IgD-negative memory B cell (primary cell): ENCODE results near the gene MAPKAP1. TPM values are rescaled to one million over a fixed set of nuclear protein-coding genes. Genes with fewer than 3 reads are reported as not detected.

Experiments used
- H3K27ac Mint-ChIP-seq, 3 donors: one replicate each; pipeline ENCODE4 v1.8.0; 2020 to 2022; ENCODE audit warnings: mild to moderate bottlenecking in 3 of 3, mixed read lengths in 3 of 3, moderate library complexity in 1 of 3
- H3K27me3 Mint-ChIP-seq: one replicate; pipeline ENCODE4 v1.8.0; 2021; ENCODE audit warnings: mixed read lengths
- H3K36me3 Mint-ChIP-seq: one replicate; pipeline ENCODE4 v1.8.0; 2020; ENCODE audit warnings: mild to moderate bottlenecking, mixed read lengths
- H3K4me1 Mint-ChIP-seq, 3 donors: one replicate each; pipeline ENCODE4 v1.8.0; 2020 to 2022; ENCODE audit warnings: mixed read lengths in 3 of 3, mild to moderate bottlenecking in 1 of 3
- H3K4me3 Mint-ChIP-seq, 4 donors: one replicate each; pipeline ENCODE4 v1.8.0; 2020 to 2022; ENCODE audit warnings: mild to moderate bottlenecking in 4 of 4, mixed read lengths in 4 of 4, moderate library complexity in 3 of 4
- H3K9me3 Mint-ChIP-seq, 3 donors: one replicate each; pipeline ENCODE4 v1.8.0; 2020 to 2021; ENCODE audit warnings: mixed read lengths in 3 of 3, mild to moderate bottlenecking in 1 of 3
- polyA plus RNA-seq: library from polyadenylated mRNA; unstranded; fragments of 300-500 nt; fragmentation: Illumina TruSeq; gene quantifications from one replicate; pipeline ENCODE4 v1.2.3, GENCODE V29; 2021

The MAPKAP1 gene
- polyA plus RNA-seq, 1 donor from 2014 or later = 74.7 TPM

GRCh38 chr9:125398243-125398642, 308.8 kb downstream of the MAPKAP1 start:
- Mint-ChIP-seq H3K27ac (no peak overlapping the region), H3K36me3 (peaks cover 1% of the 10 kb centered on the region), H3K4me3 (no peak overlapping the region), H3K4me1 (no peaks in the 10 kb centered on the region), H3K9me3 (no peaks in the 10 kb centered on the region), H3K27me3 (no peaks in the 10 kb centered on the region)

DNA sequence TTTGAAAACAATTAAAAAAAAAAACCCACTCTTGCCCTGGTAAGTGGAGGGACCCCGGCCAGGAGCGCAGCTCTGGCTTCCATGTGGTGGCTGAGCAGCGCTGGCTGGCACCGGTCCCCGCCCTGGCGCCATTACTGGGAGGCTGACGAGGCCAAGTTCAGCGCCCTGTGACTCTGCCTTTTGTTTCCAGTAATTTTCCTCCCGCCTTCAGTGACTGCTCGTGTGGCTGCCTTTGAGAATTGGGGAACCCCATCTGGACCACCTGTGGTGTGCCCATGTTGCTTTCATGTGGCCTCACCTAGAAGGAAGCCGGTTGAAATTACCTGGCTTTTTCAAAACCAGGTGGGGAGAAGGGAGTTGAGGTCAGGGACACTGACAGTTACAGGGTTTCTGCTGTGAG, 309.3 kb downstream of the MAPKAP1 start:
- Mint-ChIP-seq H3K27ac (no peak overlapping the region), H3K4me1 (no peaks in the 10 kb centered on the region), H3K36me3 (peaks cover 1% of the 10 kb centered on the region)

DNA sequence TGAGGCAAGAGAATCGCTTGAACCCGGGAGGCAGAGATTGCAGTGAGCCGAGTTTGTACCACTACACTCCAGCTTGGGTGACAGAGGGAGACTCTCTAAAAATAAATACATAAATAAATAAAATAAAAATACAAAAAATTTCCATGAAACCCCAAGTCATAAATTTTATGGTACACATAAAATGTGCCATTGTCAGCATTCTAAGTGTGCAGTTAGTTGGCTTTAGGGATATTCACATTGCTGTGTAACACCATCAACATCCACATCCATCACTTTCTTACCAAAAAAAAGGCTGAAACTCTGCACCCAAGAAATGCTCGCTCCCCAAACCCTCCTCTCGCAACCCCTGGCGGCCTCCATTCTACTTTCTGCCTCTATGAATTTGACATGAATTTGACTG, 310.2 kb downstream of the MAPKAP1 start:
- H3K27ac Mint-ChIP-seq = no peak overlapping the region
- H3K27me3 Mint-ChIP-seq = no peaks in the 10 kb centered on the region
- no peaks in the 10 kb centered on the region for H3K4me1 Mint-ChIP-seq
- no peak overlapping the region for H3K4me3 Mint-ChIP-seq
- no peaks in the 10 kb centered on the region for H3K9me3 Mint-ChIP-seq
- peaks cover 1% of the 10 kb centered on the region for H3K36me3 Mint-ChIP-seq

More for the DNA sequence above, 309.3 kb downstream of the MAPKAP1 start:
- Mint-ChIP-seq H3K4me3 (no peak overlapping the region), H3K9me3 (no peaks in the 10 kb centered on the region), H3K27me3 (no peaks in the 10 kb centered on the region)

DNA sequence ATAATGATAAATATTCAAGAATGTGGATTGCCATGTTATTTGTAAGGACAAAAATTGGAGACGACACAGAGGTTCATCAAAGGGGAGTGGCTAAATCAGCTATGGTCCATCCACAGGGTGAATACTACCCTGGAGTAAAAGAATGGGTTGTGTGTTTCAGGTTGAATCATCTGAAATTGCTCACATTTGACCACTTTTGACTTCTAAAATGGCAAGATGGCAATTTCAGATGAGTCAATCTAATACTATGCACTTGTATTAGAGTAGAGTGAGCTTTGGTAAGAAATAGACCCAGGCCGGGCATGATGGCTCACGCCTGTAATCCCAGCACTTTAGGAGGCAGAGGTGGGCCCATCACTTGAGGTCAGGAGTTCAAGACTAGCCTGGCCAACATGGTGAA, 313.6 kb downstream of the MAPKAP1 start:
- Mint-ChIP-seq H3K27me3 (no peaks in the 10 kb centered on the region), H3K4me3 (no peak overlapping the region), H3K27ac (no peak overlapping the region), H3K9me3 (no peaks in the 10 kb centered on the region), H3K4me1 (no peaks in the 10 kb centered on the region), H3K36me3 (peaks cover 1% of the 10 kb centered on the region)

DNA sequence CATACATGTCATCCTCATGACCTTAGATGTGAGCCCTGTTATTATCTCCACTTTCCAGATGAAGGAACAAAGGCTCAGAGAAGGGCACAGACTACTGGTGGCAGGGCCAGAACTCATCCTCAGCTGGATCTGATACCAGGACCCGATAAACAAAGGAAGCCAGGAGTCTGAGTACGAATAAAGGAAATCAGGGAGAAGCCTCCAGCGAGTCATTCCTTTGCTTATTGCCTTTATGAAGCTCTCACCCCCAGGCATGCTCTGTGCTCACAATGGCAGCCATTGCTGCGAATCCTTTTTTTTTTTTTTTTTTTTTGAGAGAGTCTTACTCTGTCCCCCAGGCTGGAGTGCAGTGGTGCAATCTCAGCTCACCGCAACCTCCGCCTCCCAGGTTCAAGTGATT, 315.3 kb downstream of the MAPKAP1 start:
- no peak overlapping the region for H3K27ac Mint-ChIP-seq
- H3K9me3 Mint-ChIP-seq = no peaks in the 10 kb centered on the region
- H3K27me3 Mint-ChIP-seq = no peaks in the 10 kb centered on the region
- H3K36me3 Mint-ChIP-seq = peaks cover 1% of the 10 kb centered on the region
- H3K4me3 Mint-ChIP-seq = no peak overlapping the region
- no peaks in the 10 kb centered on the region for H3K4me1 Mint-ChIP-seq

DNA sequence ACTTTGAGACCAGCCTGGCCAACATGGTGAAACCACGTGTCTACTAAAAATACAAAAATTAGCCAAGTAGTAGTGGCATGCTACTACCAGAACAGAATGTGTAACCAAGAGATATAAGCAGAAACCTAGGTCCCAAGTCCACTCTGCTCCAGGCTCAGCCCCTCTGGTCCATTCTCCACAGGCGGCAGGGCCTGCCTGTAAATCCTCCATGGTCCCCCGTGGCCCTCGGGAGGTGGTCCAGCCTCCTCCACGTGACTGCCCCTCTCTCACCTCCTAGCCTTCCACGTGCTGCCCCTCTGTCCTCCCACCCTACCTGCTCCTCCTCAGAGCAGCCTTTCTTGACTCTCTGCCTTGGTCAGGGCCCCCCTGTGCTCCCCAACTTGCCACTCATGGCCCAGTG, 318.0 kb downstream of the MAPKAP1 start:
- Mint-ChIP-seq H3K36me3 (no peaks in the 10 kb centered on the region), H3K4me1 (no peaks in the 10 kb centered on the region), H3K4me3 (no peak overlapping the region), H3K27me3 (no peaks in the 10 kb centered on the region), H3K27ac (no peak overlapping the region), H3K9me3 (no peaks in the 10 kb centered on the region)

DNA sequence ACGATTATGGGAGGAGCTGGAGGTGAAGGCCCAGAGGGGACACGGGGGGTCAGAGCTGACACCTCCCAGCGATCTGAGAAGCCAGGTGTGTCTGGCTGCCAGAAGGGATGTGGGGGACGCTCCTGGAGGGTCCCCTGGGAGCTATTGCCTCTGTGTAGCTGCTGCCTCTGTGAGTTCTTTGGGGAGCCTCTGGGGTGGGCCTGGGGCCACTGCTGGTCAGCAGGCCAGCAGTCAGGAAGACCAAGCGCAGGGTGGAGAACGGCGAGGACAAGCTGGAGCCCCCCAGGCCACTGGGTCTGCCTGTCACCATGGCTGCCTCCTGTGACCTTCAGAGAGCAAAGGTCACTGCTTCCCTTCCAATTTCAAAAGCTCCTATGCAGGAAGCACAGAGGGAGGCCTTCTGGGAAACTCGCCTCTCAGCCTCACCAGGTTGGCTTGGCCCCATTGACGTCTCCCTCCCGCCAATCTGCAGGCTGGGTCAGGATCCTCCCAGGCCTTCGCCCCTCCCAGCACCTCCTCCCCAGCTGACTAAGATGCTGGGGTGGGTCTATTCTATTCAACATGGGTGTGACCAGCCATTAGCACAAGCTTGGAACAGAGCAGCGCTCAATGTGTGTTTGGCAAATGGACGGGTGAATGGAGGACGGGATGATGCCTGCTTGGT, 319.0 kb downstream of the MAPKAP1 start:
- no peaks in the 10 kb centered on the region for H3K27me3 Mint-ChIP-seq
- no peaks in the 10 kb centered on the region for H3K4me1 Mint-ChIP-seq
- no peaks in the 10 kb centered on the region for H3K36me3 Mint-ChIP-seq
- H3K27ac Mint-ChIP-seq = no peak overlapping the region
- H3K4me3 Mint-ChIP-seq = no peak overlapping the region
- no peaks in the 10 kb centered on the region for H3K9me3 Mint-ChIP-seq

Other genes with a start within 250 kb of the MAPKAP1 start
- 7.2 TPM for gene PBX3, start 40.2 kb upstream of the MAPKAP1 start, polyA plus RNA-seq